Stimulated activated CD4-positive, alpha-beta T cell treated with anti-CD3 and anti-CD28 coated beads, Interleukin-1b, Interleukin-23, amount 100 ng/mL, for 1 hour (primary cell): ENCODE measurements around the gene PITPNM3.
"Not testable (repeated sequence)": the region's sequence is repeated elsewhere in the genome, so short reads cannot be mapped to it uniquely, and the experiment has no call there.

Source experiments
- DNase-seq, 2 donors: peaks; one replicate each; pipeline ENCODE4 v3.0.0-alpha.2; 2020; ENCODE audit warnings: low read depth in 2 of 2

PITPNM3 gene

DNA sequence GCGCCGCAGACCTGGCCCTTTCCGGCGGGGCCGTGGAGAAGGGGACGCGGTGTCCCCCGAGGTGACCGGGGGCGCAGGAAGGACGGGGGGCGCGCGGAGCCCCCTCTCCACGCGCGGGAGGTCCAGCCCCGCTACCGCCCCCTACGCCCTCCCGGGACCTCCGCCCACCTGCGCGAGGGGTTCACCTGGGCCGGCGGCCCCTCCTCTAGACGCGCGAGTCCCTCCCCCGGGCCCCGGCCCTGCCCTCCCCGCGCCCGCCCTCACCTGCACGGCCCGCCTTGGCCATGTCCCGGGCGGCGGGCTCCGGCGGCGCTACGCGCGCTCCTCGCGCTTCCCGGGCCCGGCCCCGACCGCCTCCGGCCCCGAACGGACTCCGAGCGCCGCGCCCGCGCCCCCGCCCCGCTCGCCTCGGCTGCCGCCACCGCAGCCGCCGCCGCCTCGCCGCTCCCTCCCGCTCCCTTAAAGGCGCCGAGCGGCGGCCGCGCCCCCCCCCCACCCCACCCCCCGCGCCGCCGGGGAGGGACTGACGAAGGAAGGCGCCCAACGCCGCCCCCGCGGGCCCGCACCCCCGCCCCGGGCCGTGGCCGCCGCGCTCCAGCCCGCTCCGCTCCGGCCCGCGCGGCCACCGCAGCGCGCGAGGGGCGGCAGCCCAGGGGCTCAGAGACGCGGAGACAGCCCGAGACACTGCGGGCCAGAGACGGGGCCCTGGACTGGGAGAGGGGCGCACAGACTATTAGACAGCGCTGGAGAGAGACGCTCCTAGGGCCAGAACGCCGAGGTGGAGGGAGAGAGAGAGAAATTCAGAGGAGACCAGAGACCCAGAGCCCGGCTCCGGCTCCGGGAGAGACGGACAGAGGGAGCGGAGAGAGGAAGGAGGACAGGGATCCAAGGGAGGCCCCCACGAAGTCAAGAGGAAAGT is at the start of gene PITPNM3:
Gene PITPNM3, minus strand, starts transcription at position 435 of the 919 bp plus-strand sequence. Its CDS starts 149 bp downstream, at position 286.
- no peak for DNase-seq

DNA sequence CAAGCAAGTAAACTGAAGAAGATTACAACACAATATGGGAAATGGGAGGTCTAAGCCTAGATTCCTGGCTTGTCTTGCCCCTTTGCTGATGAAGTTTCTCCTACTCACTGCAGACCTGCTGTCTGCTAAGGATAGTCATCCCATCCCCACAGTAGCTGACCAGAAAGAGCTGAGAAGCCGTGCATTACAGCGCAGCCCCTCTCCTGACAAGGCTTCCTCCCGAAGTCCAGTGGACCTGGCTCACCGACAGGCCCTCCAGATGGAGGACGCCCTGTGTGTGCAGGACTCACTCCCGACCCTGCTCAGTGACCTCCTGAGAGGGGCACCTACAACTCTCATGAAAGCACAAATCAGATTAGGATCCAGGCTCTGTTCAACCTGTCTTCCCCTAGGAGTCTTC is 48.8 kb upstream of the PITPNM3 start:
- no peak for DNase-seq

DNA sequence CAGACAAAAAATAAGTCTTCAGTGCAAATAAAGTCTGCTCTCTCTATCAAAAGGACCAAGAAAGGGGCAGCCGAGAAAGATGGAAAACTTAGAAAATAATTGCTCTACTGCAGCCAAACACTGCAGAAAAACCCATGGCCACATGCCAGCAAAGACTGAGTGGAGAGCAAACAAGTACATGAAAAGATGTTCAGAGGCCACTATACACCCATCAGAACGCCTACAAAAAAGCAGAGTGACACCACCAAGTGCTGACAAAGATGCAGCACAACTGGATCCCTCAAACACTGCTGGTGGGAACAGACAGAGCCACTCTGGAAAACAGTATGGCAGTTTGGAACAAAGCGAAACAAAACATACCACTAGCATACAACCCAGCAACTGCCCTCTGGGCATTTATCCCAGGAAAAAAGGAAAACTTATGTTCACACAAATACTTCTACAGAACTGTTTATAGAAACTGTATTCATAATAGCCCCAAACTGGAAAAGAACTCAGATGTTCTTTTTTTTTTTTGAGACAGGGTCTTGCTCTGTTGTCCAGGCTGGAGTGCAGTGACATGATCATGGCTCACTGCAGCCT is 47.5 kb upstream of the PITPNM3 start:
- DNase-seq, result no peak

DNA sequence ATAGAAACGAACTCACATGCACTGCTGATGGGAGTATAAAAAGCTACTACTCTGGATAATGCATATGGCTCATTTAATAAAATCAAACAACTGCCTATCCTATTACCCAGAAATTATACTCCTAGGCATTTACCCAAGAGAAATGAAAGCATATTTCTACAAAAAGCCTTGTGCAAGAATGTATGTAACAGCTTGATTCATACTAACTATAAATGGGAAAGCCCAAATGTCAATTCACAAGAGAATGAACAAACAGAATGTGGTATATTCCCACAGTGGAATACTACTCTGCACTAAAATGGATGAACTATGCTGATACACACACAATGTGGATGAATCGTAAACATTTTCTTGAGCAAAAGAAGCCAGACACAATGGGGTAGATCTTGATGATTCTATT is 45.8 kb upstream of the PITPNM3 start:
- no peak for DNase-seq

DNA sequence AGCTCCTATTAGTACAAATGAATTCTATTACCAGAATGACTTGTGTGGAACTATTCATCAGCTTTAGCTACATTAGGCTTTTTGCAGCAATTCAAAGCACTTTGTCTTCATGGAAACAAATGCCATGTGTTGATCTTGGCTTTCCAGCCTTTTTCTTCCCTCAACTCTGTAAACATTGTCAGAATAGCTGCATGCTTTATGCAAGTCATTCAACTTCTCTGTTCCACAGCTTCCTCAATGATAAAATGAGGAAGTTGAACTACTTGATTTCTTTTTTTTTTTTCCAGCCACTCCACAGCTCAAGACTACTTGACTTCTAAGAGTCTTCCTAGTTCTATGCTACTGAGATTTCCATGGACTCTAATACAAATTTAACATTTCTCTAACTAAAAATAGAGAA is 43.0 kb upstream of the PITPNM3 start:
- no peak for DNase-seq

GRCh38 chr17:6597727-6598126 is 41.4 kb upstream of the PITPNM3 start:
- DNase-seq, result no peak

DNA sequence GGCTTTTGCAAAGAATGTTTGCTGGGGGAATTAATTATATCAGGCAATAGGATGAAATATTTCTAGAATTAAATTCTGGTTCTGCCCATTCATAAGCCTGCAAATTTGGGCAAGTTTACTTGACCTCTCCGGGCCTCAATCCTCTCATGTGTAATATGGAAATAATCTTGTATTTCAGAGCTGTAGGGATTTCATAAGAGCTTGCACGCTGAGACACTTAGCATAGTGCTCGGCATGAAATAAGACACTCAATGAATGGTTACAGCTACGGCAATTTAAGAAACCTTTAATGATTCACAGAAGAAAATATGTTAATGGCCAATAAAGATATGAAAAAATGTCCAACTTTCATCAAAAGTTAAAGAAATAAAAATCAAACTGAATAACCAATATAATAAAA is 40.6 kb upstream of the PITPNM3 start:
- DNase-seq, result no peak

GRCh38 chr17:6596511-6596910 is 40.2 kb upstream of the PITPNM3 start:
- DNase-seq, result no peak

GRCh38 chr17:6596081-6596480 is 39.7 kb upstream of the PITPNM3 start:
- DNase-seq, result no peak

- DNase-seq, result not testable (repeated sequence)
Observed at GRCh38 chr17:6593371-6593770, 37.0 kb upstream of the PITPNM3 start.

DNA sequence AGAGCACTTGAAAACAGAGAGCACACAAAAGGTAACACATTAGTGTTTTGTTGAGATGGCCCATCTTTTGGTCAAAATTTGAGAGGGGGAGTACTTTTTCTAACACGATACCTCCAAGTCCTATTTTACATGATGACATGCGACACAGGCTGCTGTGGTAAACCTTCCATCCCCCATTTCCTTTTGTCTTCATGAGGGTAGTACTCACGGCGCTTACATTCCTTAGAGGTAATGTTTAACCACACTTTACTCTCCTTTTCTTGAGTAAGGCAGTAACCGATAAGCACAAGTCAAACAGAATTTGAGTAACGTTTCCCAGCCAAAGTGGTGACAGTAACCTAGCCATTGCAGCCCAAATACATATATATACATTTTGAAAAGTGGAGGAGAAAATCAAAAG is 35.8 kb upstream of the PITPNM3 start:
- DNase-seq, result no peak

DNA sequence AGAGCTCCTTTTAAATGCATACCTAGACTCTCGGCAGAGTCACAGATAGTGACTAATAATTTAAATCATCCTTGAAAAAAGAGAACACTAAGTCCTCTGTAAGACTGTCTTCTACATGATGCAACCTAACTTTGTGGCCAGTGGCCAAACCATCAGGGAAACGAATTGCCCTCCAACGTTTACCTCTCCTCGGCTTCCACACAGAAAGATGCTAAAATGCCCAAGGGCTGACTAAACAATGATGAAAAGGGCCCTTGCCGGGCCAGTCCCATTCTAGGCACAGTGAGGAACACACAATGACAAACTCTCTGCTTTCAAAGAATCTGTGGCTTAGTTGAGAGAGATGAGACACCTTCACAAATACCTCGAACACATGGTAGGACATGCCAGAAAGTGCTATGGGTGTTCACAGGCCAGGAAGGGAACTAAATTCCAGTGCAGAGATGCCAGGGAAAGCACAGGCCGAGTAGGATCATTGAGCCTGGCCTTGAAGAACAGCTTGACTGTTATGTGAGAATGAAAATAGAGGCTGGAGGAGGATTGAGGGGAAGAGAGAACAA is 35.3 kb upstream of the PITPNM3 start:
- no peak for DNase-seq

GRCh38 chr17:6589266-6589946 is 33.1 kb upstream of the PITPNM3 start:
- no peak for DNase-seq

DNA sequence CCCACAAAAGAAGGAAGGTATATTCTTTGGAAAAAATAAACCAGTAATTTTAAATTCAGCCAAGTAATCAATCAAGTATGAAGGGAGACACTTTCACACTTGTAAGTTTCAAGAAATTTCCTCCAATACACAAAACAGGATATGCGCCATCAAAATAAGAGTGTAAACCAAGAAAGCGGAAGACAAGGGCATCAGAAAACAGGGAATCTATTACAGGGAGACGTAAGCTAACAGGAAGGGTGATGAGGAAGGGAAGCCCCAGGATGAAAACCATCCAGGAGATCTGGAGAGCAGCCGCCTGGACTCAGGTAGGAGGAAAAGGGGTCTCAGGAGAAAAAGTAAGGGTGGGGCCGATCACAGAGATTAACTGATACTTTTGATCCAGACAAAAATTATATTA is 31.8 kb upstream of the PITPNM3 start:
- no peak for DNase-seq

- DNase-seq, result no peak
Observed at GRCh38 chr17:6587310-6587709, 31.0 kb upstream of the PITPNM3 start.

GRCh38 chr17:6583411-6583810 is 27.1 kb upstream of the PITPNM3 start:
- no peak for DNase-seq

DNA sequence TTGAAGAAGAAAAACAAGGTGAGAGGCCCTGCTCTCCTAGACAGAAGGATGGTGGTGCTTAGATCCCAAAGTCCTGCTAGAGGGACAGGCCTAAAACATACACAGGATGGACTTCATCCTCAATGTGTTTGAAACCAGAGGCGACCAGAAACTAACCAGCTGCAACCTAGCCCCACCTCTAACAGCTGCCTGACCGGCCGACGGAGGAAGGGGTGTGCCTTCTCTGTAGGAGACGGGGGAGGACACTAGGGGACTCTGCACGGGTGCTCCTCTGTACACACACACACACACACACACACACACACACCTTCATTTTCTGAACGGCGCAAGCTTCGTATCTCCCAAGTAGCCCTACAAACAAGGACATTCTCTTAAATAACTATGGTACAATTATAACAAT is 24.3 kb upstream of the PITPNM3 start:
- DNase-seq, result no peak

DNA sequence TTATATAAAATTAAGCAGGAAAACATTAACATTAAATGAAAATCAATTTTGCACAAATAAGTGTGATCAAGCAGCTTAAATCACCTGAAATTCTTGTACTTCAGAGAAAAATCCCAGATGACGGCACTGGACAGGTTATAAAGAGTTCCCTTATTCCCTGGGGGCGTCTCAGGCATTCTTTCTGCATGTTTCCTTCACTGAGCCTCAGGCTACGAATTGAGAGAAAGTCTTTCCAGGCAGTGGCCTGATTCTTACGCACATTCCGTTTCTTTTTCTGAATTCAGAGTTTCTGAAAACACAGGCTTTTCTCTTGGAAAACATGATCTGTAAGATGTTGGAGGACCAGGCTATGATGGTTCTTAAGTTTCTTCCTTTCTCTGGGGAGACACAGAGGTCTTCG is 22.1 kb upstream of the PITPNM3 start:
- DNase-seq, result no peak

DNA sequence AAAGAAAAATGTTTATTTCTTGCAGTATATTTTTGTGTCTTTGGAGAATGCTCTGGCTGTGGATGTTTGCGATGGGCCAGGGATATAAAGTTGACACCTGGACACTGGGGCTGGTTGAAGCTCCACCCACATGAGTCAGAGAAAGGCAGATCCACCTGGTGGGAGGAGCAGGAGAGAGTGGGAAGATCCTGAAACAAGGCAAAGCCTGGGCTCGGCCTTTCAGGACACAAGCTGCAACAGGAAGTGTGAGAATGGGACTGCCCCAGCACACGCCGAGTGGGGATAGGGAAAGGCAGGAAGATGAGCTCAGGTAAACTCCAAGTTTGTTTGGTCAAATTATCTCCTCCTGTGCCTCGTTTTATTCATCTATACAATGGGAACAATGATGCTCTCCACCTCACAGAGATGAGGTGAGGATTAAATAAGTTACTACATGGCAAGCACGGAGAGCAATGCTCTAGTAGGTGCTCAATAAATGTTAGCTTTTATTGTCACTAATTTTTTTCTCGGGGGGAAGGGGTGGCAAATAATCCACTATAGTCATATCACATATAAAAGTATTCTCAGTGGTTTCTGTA is 21.4 kb upstream of the PITPNM3 start:
- no peak for DNase-seq

GRCh38 chr17:6576038-6576785 is 19.9 kb upstream of the PITPNM3 start:
- DNase-seq, result no peak

GRCh38 chr17:6575596-6575988 is 19.2 kb upstream of the PITPNM3 start:
- DNase-seq, result no peak
